HG03469 (cell line): Measurements from ENCODE around the gene POLD1.
"Not testable (repeated sequence)": the region's sequence is repeated elsewhere in the genome, so short reads cannot be mapped to it uniquely, and the experiment has no call there.

Experiments used
- ATAC-seq: cut with Tn5 transposase; IDR thresholded peaks from one replicate; pipeline ENCODE4 v1.9.1; 2021; ENCODE audit warnings: mild to moderate bottlenecking, moderate library complexity, moderate number of reproducible peaks; ENCODE audit not compliant: unreplicated experiment

Gene POLD1

DNA sequence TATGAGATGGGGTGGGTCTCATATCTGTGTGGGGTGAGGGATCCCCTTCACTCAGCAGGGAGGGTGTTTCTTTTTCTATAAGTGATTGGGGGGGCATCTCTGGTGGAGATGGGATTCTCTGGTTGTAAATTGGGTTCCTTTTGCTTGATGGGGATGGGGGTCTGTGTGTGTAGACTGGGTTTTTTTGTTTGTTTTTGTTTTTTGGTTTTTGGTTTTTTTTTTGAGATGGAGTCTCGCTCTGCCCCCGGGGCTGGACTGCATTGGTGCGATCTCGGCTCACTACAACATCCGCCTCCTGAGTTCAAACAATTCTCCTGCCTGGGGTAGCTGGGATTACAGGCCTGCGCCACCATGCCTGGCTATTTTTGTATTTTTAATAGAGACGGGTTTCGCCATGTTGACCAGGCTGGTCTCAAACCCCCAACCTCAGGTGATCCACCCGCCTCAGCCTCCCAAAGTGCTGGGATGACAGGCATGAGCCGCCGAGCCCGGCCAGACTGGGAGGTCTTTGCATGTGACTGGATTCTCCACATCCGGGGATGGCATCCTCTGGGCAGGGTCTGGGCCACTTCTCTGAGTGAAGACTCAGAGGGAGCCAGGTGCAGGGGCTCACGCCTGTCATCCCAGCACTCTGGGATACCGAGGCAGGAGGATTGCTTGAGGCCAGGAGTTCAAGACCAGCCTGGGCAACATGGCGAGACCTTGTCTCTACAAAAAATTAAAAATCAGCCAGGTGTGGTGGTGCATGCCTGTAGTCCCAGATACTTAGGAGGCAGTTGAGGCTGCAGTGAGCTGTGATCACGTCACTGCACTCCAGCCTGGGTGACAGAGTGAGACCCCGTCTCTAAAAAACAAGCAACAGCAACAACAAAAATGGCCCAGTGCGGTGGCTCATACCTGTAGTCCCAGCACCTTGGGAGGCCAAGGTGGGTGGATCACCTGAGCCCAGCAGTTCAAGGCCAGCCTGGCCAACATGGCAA lies 49.3 kb downstream of the POLD1 start:
- ATAC-seq = no peak

DNA sequence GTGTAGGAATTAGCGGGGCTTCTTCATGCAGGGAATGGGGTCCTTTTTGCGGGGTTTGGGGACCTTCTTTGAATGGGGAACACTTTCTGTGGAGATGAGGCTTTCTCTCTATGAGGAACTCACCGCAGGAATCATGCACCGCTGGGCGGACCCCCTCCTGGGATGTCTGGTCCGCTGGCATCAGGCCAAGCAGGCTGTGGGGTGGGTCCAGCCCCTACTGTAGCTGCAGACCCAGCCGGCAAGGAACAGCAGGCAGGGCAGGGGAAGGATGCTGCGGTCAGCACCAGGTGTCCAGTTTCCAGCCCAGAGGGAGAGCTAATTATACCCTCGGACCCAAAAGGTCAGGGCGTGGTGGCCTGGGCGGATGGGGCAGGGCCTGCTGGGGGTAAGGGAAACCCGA lies 50.4 kb downstream of the POLD1 start:
- no peak for ATAC-seq

GRCh38 chr19:50435221-50435620 lies 51.1 kb downstream of the POLD1 start:
- no peak for ATAC-seq

DNA sequence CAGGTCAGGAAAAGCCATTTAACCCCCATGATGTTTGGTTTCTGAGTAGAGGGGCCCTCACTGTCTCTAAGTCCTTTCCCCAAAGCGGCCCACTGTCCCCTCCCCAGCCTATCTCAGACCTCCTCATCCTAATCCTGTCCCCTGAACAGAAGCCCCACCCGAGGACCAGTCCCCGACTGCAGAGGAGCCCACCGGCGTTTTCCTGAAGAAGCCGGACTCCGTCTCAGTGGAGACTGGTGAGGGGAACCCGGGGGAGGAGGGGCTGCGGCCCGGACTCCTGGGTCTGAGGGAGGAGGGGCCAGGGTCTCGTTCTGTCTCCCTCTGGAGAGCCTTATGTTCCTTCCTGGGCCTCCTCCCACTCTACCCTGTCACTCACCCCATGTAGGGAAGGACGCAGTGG lies 51.5 kb downstream of the POLD1 start:
- ATAC-seq = no peak

DNA sequence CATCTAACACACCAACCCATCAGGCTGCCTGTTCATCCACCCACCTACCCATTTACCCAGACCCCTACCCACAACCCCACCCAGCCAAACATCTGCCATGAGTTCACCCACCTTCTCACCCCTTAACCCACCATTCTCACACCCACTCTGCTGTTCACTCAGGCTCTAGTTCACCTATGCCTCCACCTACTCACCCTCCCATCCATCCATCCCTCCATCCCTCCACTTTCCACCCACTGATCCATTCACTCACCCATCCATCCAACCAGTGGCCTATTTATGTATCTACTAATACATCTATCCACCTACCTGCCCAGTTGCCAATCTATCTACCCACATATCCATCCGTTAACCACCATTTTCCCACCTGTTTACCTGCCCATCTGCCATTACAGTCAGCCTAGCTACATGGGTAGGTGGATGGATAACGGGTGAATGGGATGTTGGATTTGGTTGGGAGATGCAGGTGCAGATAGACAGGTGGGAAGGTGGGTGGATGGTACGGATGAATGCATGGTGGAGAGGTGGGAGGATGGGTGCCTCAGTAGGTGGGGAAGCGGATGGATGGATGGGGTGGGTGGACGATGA lies 53.8 kb downstream of the POLD1 start:
- no peak for ATAC-seq

DNA sequence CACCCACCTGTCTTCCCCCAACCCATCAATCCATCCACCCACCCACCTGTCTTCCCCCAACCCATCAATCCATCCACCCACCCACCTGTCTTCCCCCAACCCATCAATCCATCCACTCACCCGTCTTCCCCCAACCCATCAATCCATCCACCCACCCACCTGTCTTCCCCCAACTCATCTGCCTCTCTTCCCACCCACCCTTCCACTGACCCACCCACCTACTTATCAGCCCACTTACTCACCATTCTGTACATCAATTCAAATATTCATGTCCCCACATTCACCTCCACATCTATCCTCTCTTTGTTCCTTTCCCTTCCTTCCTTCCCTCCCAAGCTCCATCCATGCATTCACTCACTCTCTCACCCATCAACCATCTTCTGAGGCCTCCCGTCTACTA lies 55.0 kb downstream of the POLD1 start:
- not testable (repeated sequence) for ATAC-seq

- ATAC-seq = no peak
Observed at GRCh38 chr19:50444059-50444458, 59.9 kb downstream of the POLD1 start.

- ATAC-seq = no peak
Observed at GRCh38 chr19:50447053-50447452, 62.9 kb downstream of the POLD1 start.

- no peak for ATAC-seq
Observed at GRCh38 chr19:50447750-50448149, 63.6 kb downstream of the POLD1 start.

DNA sequence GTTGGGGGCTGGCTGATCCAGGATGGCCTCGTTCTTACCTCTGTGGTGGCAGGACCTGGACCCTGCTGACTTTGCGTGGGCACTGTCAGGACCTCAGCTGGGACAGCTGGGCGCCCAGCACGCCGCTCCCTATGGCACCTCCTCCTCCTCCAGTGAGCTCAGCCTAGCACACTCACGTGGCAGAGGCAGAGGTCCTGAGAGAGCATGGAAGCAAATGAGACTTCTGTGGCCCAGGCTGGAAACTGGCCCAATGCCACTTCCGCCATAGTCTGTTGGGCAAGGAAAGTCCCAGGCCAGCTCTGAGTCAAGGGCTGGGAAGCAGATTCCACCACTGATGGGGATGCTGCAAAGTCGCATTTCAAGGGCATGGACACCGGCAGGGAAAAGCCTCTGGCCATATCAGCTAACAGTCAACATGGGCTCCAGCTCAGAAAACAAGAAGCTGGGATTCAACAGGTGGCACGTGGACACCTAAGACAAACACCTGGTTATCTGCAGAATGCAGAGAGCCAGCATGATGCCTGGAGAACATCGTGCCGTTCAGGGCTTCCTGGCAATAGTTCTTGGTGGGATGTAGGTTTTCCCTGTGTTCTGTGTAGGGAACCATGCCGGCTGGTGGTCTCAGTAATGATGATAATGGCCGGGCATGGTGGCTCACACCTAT lies 65.2 kb downstream of the POLD1 start:
- no peak for ATAC-seq

- no peak for ATAC-seq
Observed at GRCh38 chr19:50450369-50451222, 66.4 kb downstream of the POLD1 start.

GRCh38 chr19:50451223-50451534 lies 67.0 kb downstream of the POLD1 start:
- ATAC-seq = no peak

- no peak for ATAC-seq
Observed at GRCh38 chr19:50453243-50453642, 69.1 kb downstream of the POLD1 start.

GRCh38 chr19:50455992-50456391 lies 71.8 kb downstream of the POLD1 start:
- no peak for ATAC-seq

DNA sequence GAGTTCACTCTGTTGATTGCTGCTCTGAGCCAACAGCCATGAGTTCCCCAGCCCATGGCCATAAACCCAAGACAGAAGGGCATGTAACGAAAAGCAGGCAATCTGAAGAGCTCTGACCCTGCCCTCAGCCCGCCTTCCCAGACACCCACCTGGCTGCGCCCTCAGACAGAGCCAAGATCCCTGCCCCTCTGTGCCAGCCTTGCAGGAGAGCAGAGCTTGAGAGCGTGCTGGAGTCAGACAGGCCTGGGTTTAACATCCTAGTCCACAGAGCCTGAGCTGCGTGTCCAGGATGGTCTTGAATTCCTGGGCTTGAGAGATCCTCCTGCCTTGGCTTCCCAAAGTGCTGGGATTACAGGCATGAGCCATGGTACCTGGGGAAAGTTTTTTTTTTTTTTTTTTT lies 73.2 kb downstream of the POLD1 start:
- ATAC-seq = no peak

DNA sequence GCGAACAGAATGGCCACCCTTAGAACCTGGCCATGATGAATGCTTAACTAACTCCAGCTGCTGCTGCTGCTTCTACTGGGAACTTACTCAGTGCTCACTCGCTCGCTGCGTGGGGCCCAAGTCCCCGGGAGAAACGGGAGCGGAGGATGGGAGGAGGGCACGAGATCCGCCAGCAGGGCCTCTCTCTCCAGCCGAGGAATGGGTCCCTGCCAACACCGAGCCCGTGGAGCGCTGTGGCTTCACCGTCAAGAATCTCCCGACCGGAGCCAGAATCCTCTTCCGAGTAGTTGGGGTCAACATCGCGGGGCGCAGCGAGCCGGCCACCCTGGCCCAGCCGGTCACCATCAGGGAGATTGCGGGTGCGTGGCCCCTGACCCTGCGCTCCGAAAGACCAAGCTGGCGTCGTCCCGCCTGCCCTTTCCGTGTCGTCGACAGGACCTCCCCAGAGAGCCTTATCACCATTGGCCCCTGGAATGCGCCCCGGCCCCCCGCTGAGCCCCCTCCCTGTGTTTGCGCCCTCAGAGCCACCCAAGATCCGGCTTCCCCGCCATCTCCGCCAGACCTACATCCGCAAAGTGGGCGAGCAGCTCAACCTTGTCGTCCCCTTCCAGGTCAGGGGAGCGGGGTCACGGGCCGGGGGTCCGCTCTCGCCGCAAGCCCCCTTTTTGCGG lies 74.4 kb downstream of the POLD1 start:
- ATAC-seq = no peak

DNA sequence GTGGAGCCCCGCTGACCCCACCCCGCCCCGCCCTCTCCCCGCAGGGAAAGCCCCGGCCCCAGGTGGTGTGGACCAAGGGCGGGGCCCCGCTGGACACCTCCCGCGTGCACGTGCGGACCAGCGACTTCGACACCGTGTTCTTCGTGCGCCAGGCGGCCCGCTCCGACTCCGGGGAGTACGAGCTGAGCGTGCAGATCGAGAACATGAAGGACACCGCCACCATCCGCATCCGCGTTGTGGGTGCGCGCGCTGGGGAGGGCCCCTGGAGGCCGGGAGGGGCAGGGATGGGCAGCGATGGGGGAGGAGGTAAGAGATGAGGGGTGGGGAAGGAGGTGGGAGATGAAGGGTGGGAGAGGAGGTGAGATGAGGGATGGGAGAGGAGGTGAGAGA lies 74.9 kb downstream of the POLD1 start:
- no peak for ATAC-seq

DNA sequence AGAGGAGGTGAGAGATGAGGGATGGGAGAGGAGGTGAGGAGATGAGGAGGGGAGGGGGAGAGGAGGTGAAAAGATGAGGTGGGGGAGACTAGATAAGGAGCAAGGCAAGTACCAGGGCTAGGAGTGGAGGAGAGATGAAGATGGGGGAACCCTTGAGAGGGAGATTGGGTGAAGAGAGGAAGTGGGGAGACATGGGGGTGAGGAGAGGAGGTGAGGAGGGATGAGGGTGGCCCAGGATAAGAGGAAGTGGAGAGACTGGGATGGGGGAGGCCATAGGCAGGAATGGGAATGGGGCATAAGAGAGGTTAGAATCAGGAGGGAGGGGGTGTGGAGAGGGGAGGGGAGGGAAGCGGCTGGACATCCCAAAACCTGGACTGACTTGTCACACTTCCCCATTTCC lies 75.5 kb downstream of the POLD1 start:
- no peak for ATAC-seq

GRCh38 chr19:50460161-50460765 lies 76.1 kb downstream of the POLD1 start:
- ATAC-seq = no peak
